ENCODE measurements around the gene OGDH.
"Not testable (repeated sequence)": the region's sequence is repeated elsewhere in the genome, so short reads cannot be mapped to it uniquely, and the experiment has no call there.

The OGDH gene

DNA sequence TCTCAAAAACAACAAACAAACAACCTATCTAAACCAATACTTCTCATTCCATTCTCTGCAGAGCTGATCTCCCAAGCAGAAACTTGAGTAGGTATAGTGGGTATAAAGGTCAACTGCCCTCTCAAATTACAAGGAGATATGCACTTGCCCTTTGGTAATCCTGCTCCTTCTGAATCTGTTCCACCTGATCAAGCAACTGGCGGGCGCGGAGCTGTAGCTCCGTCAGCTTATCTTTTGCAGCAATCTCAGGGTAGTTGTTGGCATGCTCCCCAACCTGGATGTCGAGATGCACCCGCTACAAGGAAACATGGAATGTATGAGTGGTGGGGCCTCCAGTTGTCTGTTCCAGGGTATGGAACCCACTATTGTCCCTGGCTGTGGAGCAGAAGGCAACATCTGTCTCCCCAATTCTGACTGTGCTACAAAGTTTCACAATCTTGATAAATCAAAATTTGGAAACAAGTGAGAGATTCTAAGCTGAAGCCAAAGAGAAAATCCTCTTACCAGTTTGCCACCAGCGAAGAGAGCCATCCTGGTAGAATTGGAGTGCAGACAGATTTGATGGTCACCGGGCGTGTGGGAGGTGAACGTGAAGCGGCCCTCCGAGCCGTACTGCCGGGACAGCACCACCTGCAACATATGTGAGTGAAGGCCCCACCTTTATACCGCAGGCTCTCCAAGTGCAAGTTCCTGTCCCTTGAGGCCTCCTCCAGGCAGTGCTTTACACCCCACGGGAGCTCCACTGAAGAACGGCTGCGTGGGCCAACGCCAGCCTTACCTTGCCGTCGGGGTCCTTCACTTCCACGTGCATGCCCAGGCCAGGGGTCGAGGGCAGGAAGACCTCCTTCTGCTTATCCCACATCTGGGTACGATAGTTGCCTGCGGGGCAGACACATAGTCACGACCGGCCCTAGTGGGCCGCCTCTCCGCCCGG, 25.2 kb upstream of the OGDH start:
- DNase-seq (ENCODE audit: low spot score), result peak; percentile 51

- DNase-seq (ENCODE audit: low spot score), result peak; percentile 99
Observed at GRCh38 chr7:44581879-44582603, 24.4 kb upstream of the OGDH start, which contains the start of gene TMED4. Gene TMED4 (minus strand): TSS chr7:44582231. CDS start chr7:44582206, 25 bp downstream.

GRCh38 chr7:44583146-44583865, 23.1 kb upstream of the OGDH start:
- DNase-seq (ENCODE audit: low spot score), result no peak

- DNase-seq (ENCODE audit: low spot score), result peak; percentile 66
Observed at GRCh38 chr7:44587843-44588711, 18.4 kb upstream of the OGDH start.

DNA sequence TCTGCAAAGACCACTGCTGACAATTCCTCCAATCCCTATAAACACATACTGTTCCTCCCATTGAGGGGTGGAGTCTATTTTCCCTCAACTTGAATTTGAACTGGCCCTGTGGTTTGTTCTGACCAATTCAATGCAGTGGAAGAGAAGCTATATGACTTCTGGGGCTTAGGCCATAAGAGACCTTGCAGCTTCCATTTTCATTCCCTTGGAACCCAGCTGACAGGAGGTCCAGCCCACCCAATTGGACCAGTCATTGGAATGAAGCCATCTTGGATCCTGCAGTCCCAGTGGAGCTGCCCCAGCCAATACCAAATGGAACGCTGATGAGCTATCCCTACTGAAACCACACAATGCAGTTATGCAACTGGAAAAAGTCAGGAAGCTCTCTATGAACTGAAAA, 15.5 kb upstream of the OGDH start:
- no peak for DNase-seq (ENCODE audit: low spot score)

GRCh38 chr7:44595934-44596635, 10.3 kb upstream of the OGDH start:
- DNase-seq (ENCODE audit: low spot score), result peak; percentile 77

DNA sequence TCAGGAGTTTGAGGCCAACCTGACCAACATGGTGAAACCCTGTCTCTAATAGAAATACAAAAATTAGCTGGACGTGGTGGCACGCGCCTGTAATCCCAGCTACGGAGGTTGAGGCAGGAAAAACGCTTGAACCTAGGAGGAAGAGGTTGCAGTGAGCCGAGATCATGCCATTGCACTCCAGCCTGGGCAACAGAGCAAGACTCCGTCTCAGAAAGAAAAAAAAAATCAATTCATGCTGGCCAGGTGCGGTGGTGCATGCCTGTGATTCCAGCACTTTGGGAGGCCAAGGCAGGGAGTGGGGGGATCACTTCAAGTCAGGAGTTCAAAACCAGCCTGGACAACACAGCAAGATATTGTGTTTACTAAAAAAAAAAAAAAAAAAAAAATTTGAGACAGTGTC, 9.2 kb upstream of the OGDH start:
- not testable (repeated sequence) for DNase-seq (ENCODE audit: low spot score)

DNA sequence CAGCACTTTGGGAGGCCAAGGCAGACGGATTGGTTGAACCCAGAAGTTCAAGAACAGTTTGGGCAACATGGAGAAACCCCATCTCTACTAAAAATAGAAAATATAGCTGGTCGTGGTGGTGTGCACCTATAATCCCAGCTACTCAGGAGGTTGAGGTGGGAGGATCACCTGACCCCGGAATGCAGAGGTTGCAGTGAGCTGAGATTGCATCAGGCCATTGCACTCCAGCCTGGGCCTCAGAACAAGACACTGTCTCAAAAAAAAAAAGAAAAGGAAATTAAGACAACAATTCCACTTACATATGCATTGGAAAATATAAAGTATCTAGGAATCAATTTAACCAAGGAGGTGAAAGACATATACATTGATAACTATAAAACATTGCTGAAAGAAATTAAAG, 7.2 kb upstream of the OGDH start:
- DNase-seq (ENCODE audit: low spot score), result no peak

GRCh38 chr7:44602576-44602910, 3.9 kb upstream of the OGDH start:
- no peak for DNase-seq (ENCODE audit: low spot score)

- DNase-seq (ENCODE audit: low spot score), result no peak
Observed at GRCh38 chr7:44603193-44603592, 3.2 kb upstream of the OGDH start.

GRCh38 chr7:44604941-44605340, 1.5 kb upstream of the OGDH start:
- DNase-seq (ENCODE audit: low spot score), result no peak

GRCh38 chr7:44607141-44608068, 978 bp downstream of the OGDH start:
- no peak for DNase-seq (ENCODE audit: low spot score)

DNA sequence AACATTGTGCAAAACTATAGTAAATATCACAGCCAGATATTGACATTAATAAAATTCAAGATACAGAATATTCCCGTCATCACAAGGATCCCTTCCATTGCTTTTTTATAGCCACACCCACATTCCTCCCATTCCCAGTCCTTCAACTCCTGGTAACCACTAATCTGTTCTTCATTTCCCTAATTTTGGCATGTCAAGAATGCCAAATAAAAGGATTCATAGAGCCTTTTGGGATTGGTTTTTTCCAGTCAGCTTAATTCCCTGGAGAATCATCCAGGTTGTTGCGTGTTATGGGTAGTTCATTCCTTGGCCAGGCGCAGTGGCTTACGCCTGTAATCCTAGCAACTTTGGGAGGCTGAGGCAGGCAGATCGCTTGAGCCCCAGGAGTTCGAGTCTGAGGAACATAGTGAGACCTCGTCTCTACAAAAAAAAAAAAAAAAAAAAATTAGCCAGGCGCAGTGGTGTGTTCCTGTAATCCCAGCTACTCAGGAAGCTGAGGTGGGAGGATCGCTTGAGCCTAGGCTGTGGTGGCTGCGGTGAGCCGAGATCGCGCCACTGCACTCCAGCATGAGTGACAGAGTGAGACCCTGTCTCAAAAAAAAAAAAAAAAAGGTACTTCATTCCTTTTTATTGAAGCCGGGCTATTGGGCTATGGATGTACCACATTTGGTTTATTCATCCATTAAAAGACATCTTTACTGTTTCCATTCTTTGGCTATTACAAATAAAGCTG, 2.7 kb downstream of the OGDH start:
- DNase-seq (ENCODE audit: low spot score), result no peak

- DNase-seq (ENCODE audit: low spot score), result no peak
Observed at GRCh38 chr7:44609829-44610228, 3.4 kb downstream of the OGDH start.

- peak; percentile 76 for DNase-seq (ENCODE audit: low spot score)
Observed at GRCh38 chr7:44615149-44615611, 8.8 kb downstream of the OGDH start.

- no peak for DNase-seq (ENCODE audit: low spot score)
Observed at GRCh38 chr7:44615793-44616192, 9.4 kb downstream of the OGDH start.

- DNase-seq (ENCODE audit: low spot score), result no peak
Observed at GRCh38 chr7:44616545-44616944, 10.1 kb downstream of the OGDH start.

GRCh38 chr7:44617225-44617890, 10.9 kb downstream of the OGDH start:
- DNase-seq (ENCODE audit: low spot score), result peak; percentile 65
